ENCODE data around the gene NPHP4.

NPHP4 gene

GRCh38 chr1:6035303-6035702 lies 43.1 kb upstream of the NPHP4 start:
- Histone ChIP-seq H3K36me3 (ENCODE audit: insufficient read depth, low read length) (no peaks in the 10 kb centered on the region), H3K27ac (no peak overlapping the region), H3K9me3 (ENCODE audit: low read depth, low read length) (no peaks in the 10 kb centered on the region), H3K4me3 (no peak overlapping the region), H3K9ac (ENCODE audit: insufficient read length) (no peak overlapping the region)
- TF ChIP-seq POLR2AphosphoS5 (IDR thresholded peaks at IDR 0.05; ENCODE audit: borderline replicate concordance, low read depth, low read length) (no peak), FOXP2 (optimal IDR thresholded peaks at IDR 0.05; ENCODE audit: control extremely low read depth, extremely low read length, insufficient read depth) (no peak), EZH2 (IDR thresholded peaks at IDR 0.05) (no peak)
- DNase-seq (ENCODE audit: low read depth, low spot score), result no peak

- H3K4me3 ChIP-seq, result no peak overlapping the region
- no peaks in the 10 kb centered on the region for H3K36me3 ChIP-seq (ENCODE audit: insufficient read depth, low read length)
- no peak for DNase-seq (ENCODE audit: low read depth, low spot score)
- H3K9me3 ChIP-seq (ENCODE audit: low read depth, low read length), result no peaks in the 10 kb centered on the region
- no peak overlapping the region for H3K27ac ChIP-seq
- TF ChIP-seq POLR2AphosphoS5 (IDR thresholded peaks at IDR 0.05; ENCODE audit: borderline replicate concordance, low read depth, low read length) (no peak), EZH2 (IDR thresholded peaks at IDR 0.05) (no peak), FOXP2 (optimal IDR thresholded peaks at IDR 0.05; ENCODE audit: control extremely low read depth, extremely low read length, insufficient read depth) (no peak)
- no peak overlapping the region for H3K9ac ChIP-seq (ENCODE audit: insufficient read length)
Measured at GRCh38 chr1:6034750-6035096, 42.5 kb upstream of the NPHP4 start.

- TF ChIP-seq FOXP2 (optimal IDR thresholded peaks at IDR 0.05; ENCODE audit: control extremely low read depth, extremely low read length, insufficient read depth), result no peak
- no peak for TF ChIP-seq EZH2 (IDR thresholded peaks at IDR 0.05)
- no peak for TF ChIP-seq POLR2AphosphoS5 (IDR thresholded peaks at IDR 0.05; ENCODE audit: borderline replicate concordance, low read depth, low read length)
- no peak overlapping the region for H3K4me3 ChIP-seq
Measured at GRCh38 chr1:6033986-6034749, 41.9 kb upstream of the NPHP4 start.

GRCh38 chr1:6033124-6033523 lies 40.9 kb upstream of the NPHP4 start:
- H3K9ac ChIP-seq (ENCODE audit: insufficient read length), result no peak overlapping the region

More at GRCh38 chr1:6033986-6034749, 41.9 kb upstream of the NPHP4 start:
- Histone ChIP-seq H3K36me3 (ENCODE audit: insufficient read depth, low read length) (no peaks in the 10 kb centered on the region), H3K27ac (no peak overlapping the region), H3K9ac (ENCODE audit: insufficient read length) (no peak overlapping the region), H3K9me3 (ENCODE audit: low read depth, low read length) (no peaks in the 10 kb centered on the region)
- DNase-seq (ENCODE audit: low read depth, low spot score), result no peak

GRCh38 chr1:6030547-6031261 lies 38.5 kb upstream of the NPHP4 start:
- no peaks in the 10 kb centered on the region for H3K36me3 ChIP-seq (ENCODE audit: insufficient read depth, low read length)
- no peaks in the 10 kb centered on the region for H3K9me3 ChIP-seq (ENCODE audit: low read depth, low read length)
- no peak overlapping the region for H3K27ac ChIP-seq
- no peak for DNase-seq (ENCODE audit: low read depth, low spot score)
- H3K9ac ChIP-seq (ENCODE audit: insufficient read length), result no peak overlapping the region
- H3K4me3 ChIP-seq, result no peak overlapping the region
- no peak for TF ChIP-seq FOXP2 (optimal IDR thresholded peaks at IDR 0.05; ENCODE audit: control extremely low read depth, extremely low read length, insufficient read depth)
- TF ChIP-seq POLR2AphosphoS5 (IDR thresholded peaks at IDR 0.05; ENCODE audit: borderline replicate concordance, low read depth, low read length), result no peak
- no peak for TF ChIP-seq EZH2 (IDR thresholded peaks at IDR 0.05)

More at GRCh38 chr1:6033124-6033523, 40.9 kb upstream of the NPHP4 start:
- TF ChIP-seq EZH2 (IDR thresholded peaks at IDR 0.05) (no peak), FOXP2 (optimal IDR thresholded peaks at IDR 0.05; ENCODE audit: control extremely low read depth, extremely low read length, insufficient read depth) (no peak), POLR2AphosphoS5 (IDR thresholded peaks at IDR 0.05; ENCODE audit: borderline replicate concordance, low read depth, low read length) (no peak)
- DNase-seq (ENCODE audit: low read depth, low spot score), result no peak
- no peak overlapping the region for H3K4me3 ChIP-seq
- no peaks in the 10 kb centered on the region for H3K36me3 ChIP-seq (ENCODE audit: insufficient read depth, low read length)
- no peaks in the 10 kb centered on the region for H3K9me3 ChIP-seq (ENCODE audit: low read depth, low read length)
- H3K27ac ChIP-seq, result no peak overlapping the region

- no peak overlapping the region for H3K4me3 ChIP-seq
- H3K9ac ChIP-seq (ENCODE audit: insufficient read length), result no peak overlapping the region
- DNase-seq (ENCODE audit: low read depth, low spot score), result no peak
- no peak overlapping the region for H3K27ac ChIP-seq
- H3K36me3 ChIP-seq (ENCODE audit: insufficient read depth, low read length), result no peaks in the 10 kb centered on the region
- no peaks in the 10 kb centered on the region for H3K9me3 ChIP-seq (ENCODE audit: low read depth, low read length)
- no peak for TF ChIP-seq EZH2 (IDR thresholded peaks at IDR 0.05)
- TF ChIP-seq FOXP2 (optimal IDR thresholded peaks at IDR 0.05; ENCODE audit: control extremely low read depth, extremely low read length, insufficient read depth), result no peak
- TF ChIP-seq POLR2AphosphoS5 (IDR thresholded peaks at IDR 0.05; ENCODE audit: borderline replicate concordance, low read depth, low read length), result no peak
Measured at GRCh38 chr1:6030132-6030531, 37.9 kb upstream of the NPHP4 start.

- no peak overlapping the region for H3K9ac ChIP-seq (ENCODE audit: insufficient read length)
- H3K9me3 ChIP-seq (ENCODE audit: low read depth, low read length), result no peaks in the 10 kb centered on the region
- no peak for DNase-seq (ENCODE audit: low read depth, low spot score)
- H3K27ac ChIP-seq, result no peak overlapping the region
- H3K36me3 ChIP-seq (ENCODE audit: insufficient read depth, low read length), result no peaks in the 10 kb centered on the region
- TF ChIP-seq EZH2 (IDR thresholded peaks at IDR 0.05) (no peak), POLR2AphosphoS5 (IDR thresholded peaks at IDR 0.05; ENCODE audit: borderline replicate concordance, low read depth, low read length) (no peak), FOXP2 (optimal IDR thresholded peaks at IDR 0.05; ENCODE audit: control extremely low read depth, extremely low read length, insufficient read depth) (no peak)
- no peak overlapping the region for H3K4me3 ChIP-seq
Measured at GRCh38 chr1:6029351-6029750, 37.1 kb upstream of the NPHP4 start.

GRCh38 chr1:6028042-6028850 lies 36.0 kb upstream of the NPHP4 start:
- TF ChIP-seq POLR2AphosphoS5 (IDR thresholded peaks at IDR 0.05; ENCODE audit: borderline replicate concordance, low read depth, low read length) (no peak), FOXP2 (optimal IDR thresholded peaks at IDR 0.05; ENCODE audit: control extremely low read depth, extremely low read length, insufficient read depth) (no peak), EZH2 (IDR thresholded peaks at IDR 0.05) (no peak)
- DNase-seq (ENCODE audit: low read depth, low spot score), result no peak
- H3K36me3 ChIP-seq (ENCODE audit: insufficient read depth, low read length), result no peaks in the 10 kb centered on the region
- H3K9me3 ChIP-seq (ENCODE audit: low read depth, low read length), result no peaks in the 10 kb centered on the region
- no peak overlapping the region for H3K27ac ChIP-seq
- no peak overlapping the region for H3K4me3 ChIP-seq
- no peak overlapping the region for H3K9ac ChIP-seq (ENCODE audit: insufficient read length)

All from SK-N-MC (cell line).